Stimulated activated CD4-positive, alpha-beta T cell treated with anti-CD3 and anti-CD28 coated beads, TNF-alpha, amount 100 ng/mL, for 4 hours (primary cell): ENCODE results near the gene CWF19L2.
"Not testable (repeated sequence)": the region's sequence is repeated elsewhere in the genome, so short reads cannot be mapped to it uniquely, and the experiment has no call there.

Experiments
- DNase-seq, 3 experiments: peaks; one replicate each; pipeline ENCODE4 v3.0.0-alpha.2; 2020; ENCODE audit warnings: low read depth in 3 of 3

CWF19L2 gene

GRCh38 chr11:107457558-107458271 lies at the start of gene CWF19L2:
CWF19L2 (minus strand) TSS chr11:107457825; CDS start chr11:107457816, 9 bp downstream.
- DNase-seq, result peak; percentile 62 to 84 (median 75)

- no peak for DNase-seq
Observed at GRCh38 chr11:107505647-107506225, 48.1 kb upstream of the CWF19L2 start.

GRCh38 chr11:107504981-107505380 lies 47.4 kb upstream of the CWF19L2 start:
- no peak for DNase-seq

GRCh38 chr11:107501713-107502112 lies 44.1 kb upstream of the CWF19L2 start:
- DNase-seq, result no peak

GRCh38 chr11:107497371-107497770 lies 39.7 kb upstream of the CWF19L2 start:
- not testable (repeated sequence) for DNase-seq

- no peak for DNase-seq
Observed at GRCh38 chr11:107496011-107496410, 38.4 kb upstream of the CWF19L2 start.

GRCh38 chr11:107494055-107494454 lies 36.4 kb upstream of the CWF19L2 start:
- DNase-seq, result no peak

GRCh38 chr11:107493117-107493516 lies 35.5 kb upstream of the CWF19L2 start:
- no peak for DNase-seq

- DNase-seq, result no peak
Observed at GRCh38 chr11:107490836-107491235, 33.2 kb upstream of the CWF19L2 start.

GRCh38 chr11:107482234-107482633 lies 24.6 kb upstream of the CWF19L2 start:
- DNase-seq, result no peak

GRCh38 chr11:107478922-107479321 lies 21.3 kb upstream of the CWF19L2 start:
- DNase-seq, result no peak

- DNase-seq, result no peak
Observed at GRCh38 chr11:107477820-107478219, 20.2 kb upstream of the CWF19L2 start.

- DNase-seq, result no peak
Observed at GRCh38 chr11:107473792-107474191, 16.2 kb upstream of the CWF19L2 start.

- DNase-seq, result no peak
Observed at GRCh38 chr11:107472966-107473365, 15.3 kb upstream of the CWF19L2 start.

- DNase-seq, result no peak
Observed at GRCh38 chr11:107468596-107468995, 11.0 kb upstream of the CWF19L2 start.

- no peak for DNase-seq
Observed at GRCh38 chr11:107467696-107468095, 10.1 kb upstream of the CWF19L2 start.

- DNase-seq, result not testable (repeated sequence)
Observed at GRCh38 chr11:107466275-107466866, 8.7 kb upstream of the CWF19L2 start.

GRCh38 chr11:107457205-107457557 lies 444 bp downstream of the CWF19L2 start:
- no peak for DNase-seq

GRCh38 chr11:107453594-107454286 lies 3.9 kb downstream of the CWF19L2 start:
- no peak for DNase-seq

- no peak for DNase-seq
Observed at GRCh38 chr11:107446822-107447431, 10.7 kb downstream of the CWF19L2 start.

GRCh38 chr11:107442715-107443215 lies 14.9 kb downstream of the CWF19L2 start:
- DNase-seq, result no peak

- DNase-seq, result no peak
Observed at GRCh38 chr11:107439586-107440167, 17.9 kb downstream of the CWF19L2 start.
